Measurements from ENCODE around the gene CMTM1.

The CMTM1 gene

GRCh38 chr16:66612422-66612821 is 46.2 kb downstream of the CMTM1 start:
- TF ChIP-seq EZH2 (IDR thresholded peaks at IDR 0.05; ENCODE audit: borderline replicate concordance, low read depth, low read length, severe bottlenecking) (no peak), CTCF (IDR thresholded peaks at IDR 0.05; ENCODE audit: borderline replicate concordance, extremely low read depth, low read length, poor library complexity, severe bottlenecking) (no peak)

GRCh38 chr16:66614161-66614802 is 48.0 kb downstream of the CMTM1 start:
- H4K20me1 ChIP-seq (ENCODE audit: insufficient read depth, low read length), result peaks cover 27% of the 10 kb centered on the region
- H2AFZ ChIP-seq (ENCODE audit: low read depth, low read length), result no peak overlapping the region
- TF ChIP-seq CTCF (IDR thresholded peaks at IDR 0.05; ENCODE audit: borderline replicate concordance, extremely low read depth, low read length, poor library complexity, severe bottlenecking) (no peak), EZH2 (IDR thresholded peaks at IDR 0.05; ENCODE audit: borderline replicate concordance, low read depth, low read length, severe bottlenecking) (no peak)
- DNase-seq, result no peak
- no peak overlapping the region for H3K4me3 ChIP-seq (ENCODE audit: low read depth in 1 of 2, low read length in 2 of 2)
- no peaks in the 10 kb centered on the region for H3K9me3 ChIP-seq (ENCODE audit: insufficient read depth, low read length, severe bottlenecking)
- no peaks in the 10 kb centered on the region for H3K27me3 ChIP-seq (ENCODE audit: insufficient read depth, low read length, poor library complexity)
- H3K4me2 ChIP-seq (ENCODE audit: insufficient read depth, low read length), result no peak overlapping the region
- H3K79me2 ChIP-seq (ENCODE audit: insufficient read depth, low read length), result peaks cover 7% of the 10 kb centered on the region
- peaks cover 1% of the 10 kb centered on the region; the same call in 1 of the 2 replicates for H3K4me1 ChIP-seq (ENCODE audit: insufficient read depth, low read length)
- no peak overlapping the region for H3K27ac ChIP-seq (ENCODE audit: low read length)
- H3K9ac ChIP-seq (ENCODE audit: low read depth, low read length), result no peak overlapping the region
- ATAC-seq (ENCODE audit: insufficient read depth, low read depth), result peak; percentile 21; the same call in 1 of the 3 replicates
- H3K36me3 ChIP-seq (ENCODE audit: insufficient read depth, low read length), result peaks cover 51% of the 10 kb centered on the region

More at GRCh38 chr16:66612422-66612821, 46.2 kb downstream of the CMTM1 start:
- H3K36me3 ChIP-seq (ENCODE audit: insufficient read depth, low read length), result peaks cover 68% of the 10 kb centered on the region
- no peak overlapping the region for H3K27ac ChIP-seq (ENCODE audit: low read length)
- H3K4me2 ChIP-seq (ENCODE audit: insufficient read depth, low read length), result no peak overlapping the region
- no peak for ATAC-seq (ENCODE audit: insufficient read depth, low read depth)
- H3K9ac ChIP-seq (ENCODE audit: low read depth, low read length), result no peak overlapping the region
- no peak for DNase-seq
- H3K4me1 ChIP-seq (ENCODE audit: insufficient read depth, low read length), result peaks cover 16% of the 10 kb centered on the region
- H2AFZ ChIP-seq (ENCODE audit: low read depth, low read length), result no peak overlapping the region
- no peaks in the 10 kb centered on the region for H3K9me3 ChIP-seq (ENCODE audit: insufficient read depth, low read length, severe bottlenecking)
- H3K27me3 ChIP-seq (ENCODE audit: insufficient read depth, low read length, poor library complexity), result no peaks in the 10 kb centered on the region
- no peak overlapping the region for H3K4me3 ChIP-seq (ENCODE audit: low read depth in 1 of 2, low read length in 2 of 2)
- peaks cover 25% of the 10 kb centered on the region for H3K79me2 ChIP-seq (ENCODE audit: insufficient read depth, low read length)
- peaks cover 45% of the 10 kb centered on the region for H4K20me1 ChIP-seq (ENCODE audit: insufficient read depth, low read length)

GRCh38 chr16:66616169-66616568 is 49.9 kb downstream of the CMTM1 start:
- no peak overlapping the region for H2AFZ ChIP-seq (ENCODE audit: low read depth, low read length)
- H3K4me2 ChIP-seq (ENCODE audit: insufficient read depth, low read length), result no peak overlapping the region
- no peaks in the 10 kb centered on the region for H3K79me2 ChIP-seq (ENCODE audit: insufficient read depth, low read length)
- ATAC-seq (ENCODE audit: insufficient read depth, low read depth) (no peak), DNase-seq (no peak)
- H3K9me3 ChIP-seq (ENCODE audit: insufficient read depth, low read length, severe bottlenecking), result no peaks in the 10 kb centered on the region
- H3K4me3 ChIP-seq (ENCODE audit: low read depth in 1 of 2, low read length in 2 of 2), result no peak overlapping the region
- peaks cover 32% of the 10 kb centered on the region for H3K36me3 ChIP-seq (ENCODE audit: insufficient read depth, low read length)
- TF ChIP-seq CTCF (IDR thresholded peaks at IDR 0.05; ENCODE audit: borderline replicate concordance, extremely low read depth, low read length, poor library complexity, severe bottlenecking) (no peak), EZH2 (IDR thresholded peaks at IDR 0.05; ENCODE audit: borderline replicate concordance, low read depth, low read length, severe bottlenecking) (no peak)
- no peak overlapping the region for H3K27ac ChIP-seq (ENCODE audit: low read length)
- H3K9ac ChIP-seq (ENCODE audit: low read depth, low read length), result no peak overlapping the region
- no peaks in the 10 kb centered on the region for H3K27me3 ChIP-seq (ENCODE audit: insufficient read depth, low read length, poor library complexity)
- peaks cover 10% of the 10 kb centered on the region; the same call in 1 of the 2 replicates for H3K4me1 ChIP-seq (ENCODE audit: insufficient read depth, low read length)
- H4K20me1 ChIP-seq (ENCODE audit: insufficient read depth, low read length), result peaks cover 11% of the 10 kb centered on the region; the same call in 1 of the 2 replicates

Data from DND-41 (cell line).